Panc1 (cell line): ENCODE measurements around the gene HELT.

ENCODE experiments used
- POLR2AphosphoS5 ChIP-seq: IDR thresholded peaks from 2 replicates; pipeline ENCODE4 v1.6.1; 2012; ENCODE audit warnings: mild to moderate bottlenecking, low read depth, low read length, moderate library complexity
- TF ChIP-seq, protein P1 (sequence below): fragments of 450-650 bp; IDR thresholded peaks from 2 replicates; pipeline ENCODE4 v1.5.1; 2017; ENCODE audit warnings: mild to moderate bottlenecking

DNA sequence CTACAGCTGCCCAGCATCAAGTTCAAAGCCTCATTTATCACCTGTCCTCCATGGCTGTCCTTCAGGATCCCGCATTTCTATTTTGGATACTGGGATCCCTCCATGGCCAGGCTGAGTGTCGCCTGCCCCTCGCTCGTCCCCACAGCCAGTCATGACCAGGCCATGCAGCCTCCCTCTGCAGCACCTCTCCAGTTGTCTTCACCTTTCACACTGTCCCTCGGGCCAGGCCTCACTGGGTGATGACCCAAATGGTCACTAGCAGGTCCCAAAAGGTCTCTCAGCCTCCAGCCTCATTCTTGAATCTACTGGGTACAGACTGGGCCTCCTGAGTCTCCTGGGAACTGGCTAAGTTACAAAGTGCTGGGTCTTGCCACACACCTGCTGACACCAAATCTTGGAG, 48.7 kb upstream of the HELT start:
- TF ChIP-seq POLR2AphosphoS5: no peak
- TF ChIP-seq, protein P1, sequence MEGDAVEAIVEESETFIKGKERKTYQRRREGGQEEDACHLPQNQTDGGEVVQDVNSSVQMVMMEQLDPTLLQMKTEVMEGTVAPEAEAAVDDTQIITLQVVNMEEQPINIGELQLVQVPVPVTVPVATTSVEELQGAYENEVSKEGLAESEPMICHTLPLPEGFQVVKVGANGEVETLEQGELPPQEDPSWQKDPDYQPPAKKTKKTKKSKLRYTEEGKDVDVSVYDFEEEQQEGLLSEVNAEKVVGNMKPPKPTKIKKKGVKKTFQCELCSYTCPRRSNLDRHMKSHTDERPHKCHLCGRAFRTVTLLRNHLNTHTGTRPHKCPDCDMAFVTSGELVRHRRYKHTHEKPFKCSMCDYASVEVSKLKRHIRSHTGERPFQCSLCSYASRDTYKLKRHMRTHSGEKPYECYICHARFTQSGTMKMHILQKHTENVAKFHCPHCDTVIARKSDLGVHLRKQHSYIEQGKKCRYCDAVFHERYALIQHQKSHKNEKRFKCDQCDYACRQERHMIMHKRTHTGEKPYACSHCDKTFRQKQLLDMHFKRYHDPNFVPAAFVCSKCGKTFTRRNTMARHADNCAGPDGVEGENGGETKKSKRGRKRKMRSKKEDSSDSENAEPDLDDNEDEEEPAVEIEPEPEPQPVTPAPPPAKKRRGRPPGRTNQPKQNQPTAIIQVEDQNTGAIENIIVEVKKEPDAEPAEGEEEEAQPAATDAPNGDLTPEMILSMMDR: no peak
